Liver (tissue), 3 donors: ENCODE data around the gene FAM219A.

ENCODE experiments used
- FOXA1 ChIP-seq: IDR thresholded peaks from 2 replicates; pipeline ENCODE4 v1.6.1; 2016; ENCODE audit warnings: antibody characterized with exemption
- GABPA ChIP-seq, 2 donors: IDR thresholded peaks in 1 of 2; conservative IDR thresholded peaks in 1 of 2; 2 replicates each; pipeline ENCODE4 v1.6.1; 2016; ENCODE audit warnings: antibody characterized with exemption in 2 of 2, mild to moderate bottlenecking in 1 of 2, moderate library complexity in 1 of 2
- HNF4A ChIP-seq, 2 donors: conservative IDR thresholded peaks; 2 replicates each; pipeline ENCODE4 v1.6.1; 2016; ENCODE audit warnings: antibody characterized with exemption in 2 of 2, mild to moderate bottlenecking in 2 of 2
- NR2F2 ChIP-seq: IDR thresholded peaks from 2 replicates; pipeline ENCODE4 v1.6.1; 2016; ENCODE audit warnings: antibody characterized with exemption
- RAD21 ChIP-seq, 2 donors: IDR thresholded peaks; 2 replicates each; pipeline ENCODE4 v1.6.1; 2016; ENCODE audit warnings: antibody characterized with exemption in 2 of 2, mild to moderate bottlenecking in 2 of 2
- SP1 ChIP-seq: IDR thresholded peaks from 2 replicates; pipeline ENCODE4 v1.6.1; 2018; ENCODE audit warnings: antibody characterized with exemption, mild to moderate bottlenecking
- TAF1 ChIP-seq: conservative IDR thresholded peaks from 2 replicates; pipeline ENCODE4 v1.6.1; 2016; ENCODE audit warnings: antibody characterized with exemption, mild to moderate bottlenecking
- YY1 ChIP-seq: IDR thresholded peaks from 2 replicates; pipeline ENCODE4 v1.6.1; 2016; ENCODE audit warnings: antibody characterized with exemption, mild to moderate bottlenecking
- TF ChIP-seq, protein P1 (sequence below): fragments of 150-350 bp; IDR thresholded peaks from 2 replicates; pipeline ENCODE4 v1.5.1; 2017; ENCODE audit warnings: improper control_type of control experiment, low read depth, low read length; ENCODE audit not compliant: missing input control
- TF ChIP-seq, protein P2 (sequence below): IDR thresholded peaks from 2 replicates; pipeline ENCODE4 v1.6.1; 2016; ENCODE audit warnings: antibody characterized with exemption, mild to moderate bottlenecking
- donor health status: healthy.
- donor health status: healthy.

DNA sequence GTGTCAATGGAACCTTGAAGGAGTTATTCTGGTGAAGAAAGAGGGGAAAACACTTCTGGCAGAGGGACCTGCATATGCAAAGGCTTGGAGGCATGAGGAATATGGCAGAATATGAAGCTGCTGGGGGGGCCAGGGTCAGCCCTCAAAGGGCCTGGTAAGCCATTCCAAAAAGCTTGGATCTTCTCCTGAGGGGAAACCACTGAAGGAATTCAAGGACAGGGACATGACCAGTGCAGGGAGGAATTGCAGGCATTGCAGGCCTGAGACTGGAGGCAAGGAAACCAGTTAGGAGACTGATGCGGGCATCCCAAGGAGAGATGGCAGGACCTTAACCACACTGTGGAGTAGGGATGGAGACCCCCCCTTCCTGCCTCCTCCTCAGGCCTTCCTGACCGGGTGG lies 43.0 kb upstream of the FAM219A start:
- TF ChIP-seq GABPA (IDR thresholded peaks at IDR 0.05 in 1 of 2, conservative IDR thresholded peaks at IDR 0.05 in 1 of 2) (no peak), SP1 (no peak), FOXA1 (no peak), YY1 (no peak), TAF1 (no peak), NR2F2 (no peak), RAD21 (IDR thresholded peaks at IDR 0.05) (no peak), HNF4A (conservative IDR thresholded peaks at IDR 0.05) (no peak)
- TF ChIP-seq, protein P1, sequence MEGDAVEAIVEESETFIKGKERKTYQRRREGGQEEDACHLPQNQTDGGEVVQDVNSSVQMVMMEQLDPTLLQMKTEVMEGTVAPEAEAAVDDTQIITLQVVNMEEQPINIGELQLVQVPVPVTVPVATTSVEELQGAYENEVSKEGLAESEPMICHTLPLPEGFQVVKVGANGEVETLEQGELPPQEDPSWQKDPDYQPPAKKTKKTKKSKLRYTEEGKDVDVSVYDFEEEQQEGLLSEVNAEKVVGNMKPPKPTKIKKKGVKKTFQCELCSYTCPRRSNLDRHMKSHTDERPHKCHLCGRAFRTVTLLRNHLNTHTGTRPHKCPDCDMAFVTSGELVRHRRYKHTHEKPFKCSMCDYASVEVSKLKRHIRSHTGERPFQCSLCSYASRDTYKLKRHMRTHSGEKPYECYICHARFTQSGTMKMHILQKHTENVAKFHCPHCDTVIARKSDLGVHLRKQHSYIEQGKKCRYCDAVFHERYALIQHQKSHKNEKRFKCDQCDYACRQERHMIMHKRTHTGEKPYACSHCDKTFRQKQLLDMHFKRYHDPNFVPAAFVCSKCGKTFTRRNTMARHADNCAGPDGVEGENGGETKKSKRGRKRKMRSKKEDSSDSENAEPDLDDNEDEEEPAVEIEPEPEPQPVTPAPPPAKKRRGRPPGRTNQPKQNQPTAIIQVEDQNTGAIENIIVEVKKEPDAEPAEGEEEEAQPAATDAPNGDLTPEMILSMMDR: no peak
- TF ChIP-seq, protein P2, sequence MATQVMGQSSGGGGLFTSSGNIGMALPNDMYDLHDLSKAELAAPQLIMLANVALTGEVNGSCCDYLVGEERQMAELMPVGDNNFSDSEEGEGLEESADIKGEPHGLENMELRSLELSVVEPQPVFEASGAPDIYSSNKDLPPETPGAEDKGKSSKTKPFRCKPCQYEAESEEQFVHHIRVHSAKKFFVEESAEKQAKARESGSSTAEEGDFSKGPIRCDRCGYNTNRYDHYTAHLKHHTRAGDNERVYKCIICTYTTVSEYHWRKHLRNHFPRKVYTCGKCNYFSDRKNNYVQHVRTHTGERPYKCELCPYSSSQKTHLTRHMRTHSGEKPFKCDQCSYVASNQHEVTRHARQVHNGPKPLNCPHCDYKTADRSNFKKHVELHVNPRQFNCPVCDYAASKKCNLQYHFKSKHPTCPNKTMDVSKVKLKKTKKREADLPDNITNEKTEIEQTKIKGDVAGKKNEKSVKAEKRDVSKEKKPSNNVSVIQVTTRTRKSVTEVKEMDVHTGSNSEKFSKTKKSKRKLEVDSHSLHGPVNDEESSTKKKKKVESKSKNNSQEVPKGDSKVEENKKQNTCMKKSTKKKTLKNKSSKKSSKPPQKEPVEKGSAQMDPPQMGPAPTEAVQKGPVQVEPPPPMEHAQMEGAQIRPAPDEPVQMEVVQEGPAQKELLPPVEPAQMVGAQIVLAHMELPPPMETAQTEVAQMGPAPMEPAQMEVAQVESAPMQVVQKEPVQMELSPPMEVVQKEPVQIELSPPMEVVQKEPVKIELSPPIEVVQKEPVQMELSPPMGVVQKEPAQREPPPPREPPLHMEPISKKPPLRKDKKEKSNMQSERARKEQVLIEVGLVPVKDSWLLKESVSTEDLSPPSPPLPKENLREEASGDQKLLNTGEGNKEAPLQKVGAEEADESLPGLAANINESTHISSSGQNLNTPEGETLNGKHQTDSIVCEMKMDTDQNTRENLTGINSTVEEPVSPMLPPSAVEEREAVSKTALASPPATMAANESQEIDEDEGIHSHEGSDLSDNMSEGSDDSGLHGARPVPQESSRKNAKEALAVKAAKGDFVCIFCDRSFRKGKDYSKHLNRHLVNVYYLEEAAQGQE: no peak
